Astrocyte (in vitro differentiated cells and primary cell): ENCODE results near the gene ARNT2.

Experiments
- CTCF ChIP-seq: IDR thresholded peaks from 2 replicates; pipeline ENCODE4 v1.5.1; 2011; ENCODE audit warnings: low read depth, mild to moderate bottlenecking, inconsistent platforms, low read length, moderate library complexity; ENCODE audit not compliant: insufficient read depth
- EZH2 ChIP-seq: IDR thresholded peaks from 2 replicates; pipeline ENCODE4 v1.6.1; 2012; ENCODE audit warnings: mild to moderate bottlenecking, low read length, inconsistent platforms; ENCODE audit not compliant: insufficient read depth

GRCh38 chr15:80464951-80465625 lies 60.9 kb downstream of the ARNT2 start:
- TF ChIP-seq CTCF (no peak), EZH2 (no peak)
